ENCODE results near the gene DOCK3. TPM values are rescaled to one million over a fixed set of nuclear protein-coding genes. Genes with fewer than 3 reads are reported as not detected.
"Not testable (repeated sequence)": the region's sequence is repeated elsewhere in the genome, so short reads cannot be mapped to it uniquely, and the experiment has no call there.

Gene DOCK3
- total and polyA plus RNA-seq, 2 of the 4 experiments (the other 2 are of a cell fraction): under 0.01 to 0.12 TPM

- BruUV-seq (replicated peaks); H2AFZ ChIP-seq (replicated peaks; ENCODE audit: low read length, poor library complexity); H4K8ac ChIP-seq (ENCODE audit: low read depth in 2 of 2, low read length in 2 of 2); H4K91ac ChIP-seq (ENCODE audit: insufficient read depth, low read depth, low read length); H3K4ac ChIP-seq (ENCODE audit: low read depth, low read length); H3K4me3 ChIP-seq (ENCODE audit: insufficient read depth, low read depth, low read length); H2BK5ac ChIP-seq (ENCODE audit: low read depth, low read length, poor library complexity, severe bottlenecking); H3K9me3 ChIP-seq (ENCODE audit: control insufficient read depth, insufficient read depth, low read length); H2BK120ac ChIP-seq (ENCODE audit: low read depth, low read length); H3K14ac ChIP-seq (replicated peaks; ENCODE audit: low read depth, low read length); CTCF ChIA-PET; POLR2A ChIA-PET (ENCODE audit: unreplicated experiment); H4K5ac ChIP-seq (ENCODE audit: low read depth, low read length); DNase-seq; H3K56ac ChIP-seq (ENCODE audit: extremely low read depth, insufficient read depth, low read length); H2AK5ac ChIP-seq (ENCODE audit: low read depth, low read length); H2BK20ac ChIP-seq (ENCODE audit: low read depth, low read length); dilution Hi-C loops (cut with HindIII; ENCODE audit: low sequenced_read_pairs, unreplicated experiment); H3K27ac ChIP-seq (ENCODE audit: insufficient read depth, low read length); H3K18ac ChIP-seq (ENCODE audit: low read depth, low read length); H3K23ac ChIP-seq (ENCODE audit: low read depth, low read length); H3K9me1 ChIP-seq (ENCODE audit: insufficient read depth, low read length); ATAC-seq (ENCODE audit: low read depth); H3K27me3 ChIP-seq (ENCODE audit: control insufficient read depth, insufficient read depth, low read length); H2BK15ac ChIP-seq (ENCODE audit: low read depth, low read length): not testable (repeated sequence)
- 82% methylated on average over 3 of the region's 6 CpGs; no CpG with 5 or more reads in 1 of the 2 experiments for WGBS, 2 experiments (ENCODE audit: extremely low coverage in 2 of 2, insufficient read length in 1 of 2)
- in situ Hi-C loops (cut with MboI; ENCODE audit: low sequenced_read_pairs) (loop anchor here (25.0 kb wide), 2 partner anchors 550 to 1050 kb away; partner anchors contain the start of genes PARP3, RASSF1, RRP9 and TUSC2), intact Hi-C loops (cut with micrococcal nuclease) (loop anchor here (5.0 kb wide), 3 partner anchors 415 to 1040 kb away; partner anchors contain the start of gene ZMYND10)
- peaks cover 29 to 65% of the 10 kb centered on the region in 2 experiments for H3K79me1 ChIP-seq (ENCODE audit: low read depth in 1 of 2, low read length in 2 of 2)
- peaks cover 49% of the 10 kb centered on the region for H4K20me1 ChIP-seq (ENCODE audit: insufficient read depth, low read length)
- peaks cover 28% of the 10 kb centered on the region for H3K36me3 ChIP-seq (ENCODE audit: control insufficient read depth, insufficient read depth, low read length)
- TF ChIP-seq CEBPB (IDR thresholded peaks at IDR 0.05; ENCODE audit: low read depth, low read length): peak; percentile 30; the same call in 1 of the 2 replicates
- 0 out of 2 replicates have a peak overlapping the region, but pooled peaks have one; percentile 32 for H3K9ac ChIP-seq (ENCODE audit: low read depth, low read length)
- H2AK9ac ChIP-seq (replicated peaks; ENCODE audit: low read depth, low read length, poor library complexity): peak overlapping the region; percentile 77
- 0 out of 2 replicates have a peak overlapping the region, but pooled peaks have one; percentile 3 for H3K4me2 ChIP-seq (ENCODE audit: low read depth, low read length)
- peaks cover 12% of the 10 kb centered on the region for H3K4me1 ChIP-seq (ENCODE audit: control insufficient read depth, insufficient read depth, low read length)
These were observed 712.6 kb downstream of the DOCK3 start for GRCh38 chr3:51387281-51387680.

Data from IMR-90 (cell line).